H9 (cell line): ENCODE measurements around the gene PXDC1. TPM values are rescaled to one million over a fixed set of nuclear protein-coding genes. Genes with fewer than 3 reads are reported as not detected.

Experiments used
- DNase-seq: peaks from one replicate; pipeline ENCODE4 v3.0.0-alpha.2; 2017
- H2AFZ ChIP-seq: one replicate; pipeline ENCODE4 v1.6.1; 2013; ENCODE audit warnings: mild to moderate bottlenecking, low read length, control low read depth, moderate library complexity
- H2AK5ac ChIP-seq: 2 replicates; pipeline ENCODE4 v1.6.1; 2013; ENCODE audit warnings: low read length, control low read depth, mixed read lengths; ENCODE audit not compliant: insufficient read length
- H2BK120ac ChIP-seq: one replicate; pipeline ENCODE4 v1.6.1; 2013; ENCODE audit warnings: low read depth, mild to moderate bottlenecking, low read length, control low read depth, inconsistent platforms; ENCODE audit not compliant: poor library complexity, severe bottlenecking
- H2BK12ac ChIP-seq: 2 replicates; pipeline ENCODE4 v1.6.1; 2013; ENCODE audit warnings: low read length, control low read depth, mixed read lengths, low read depth; ENCODE audit not compliant: insufficient read length
- H2BK15ac ChIP-seq: 2 replicates; pipeline ENCODE4 v1.6.1; 2013; ENCODE audit warnings: low read depth, low read length, control low read depth
- H2BK20ac ChIP-seq: one replicate; pipeline ENCODE4 v1.6.1; 2013; ENCODE audit warnings: low read depth, mild to moderate bottlenecking, low read length, control low read depth, inconsistent platforms; ENCODE audit not compliant: poor library complexity, severe bottlenecking
- H2BK5ac ChIP-seq: 2 replicates; pipeline ENCODE4 v1.6.1; 2013; ENCODE audit warnings: low read length, control low read depth, mixed read lengths; ENCODE audit not compliant: insufficient read length
- H3K14ac ChIP-seq: 2 replicates; pipeline ENCODE4 v1.6.1; 2013; ENCODE audit warnings: low read length, control low read depth; ENCODE audit not compliant: insufficient read depth
- H3K18ac ChIP-seq: 2 replicates; pipeline ENCODE4 v1.6.1; 2013; ENCODE audit warnings: low read depth, mild to moderate bottlenecking, mixed read lengths, low read length, control low read depth; ENCODE audit not compliant: insufficient read length
- H3K23ac ChIP-seq: 2 replicates; pipeline ENCODE4 v1.6.1; 2013; ENCODE audit warnings: low read length, control low read depth, mixed read lengths, low read depth; ENCODE audit not compliant: insufficient read length
- H3K23me2 ChIP-seq: 2 replicates; pipeline ENCODE4 v1.6.1; 2013; ENCODE audit warnings: low read depth, mild to moderate bottlenecking, mixed read lengths, low read length, control low read depth; ENCODE audit not compliant: insufficient read length, poor library complexity, severe bottlenecking
- H3K27ac ChIP-seq: 2 replicates; pipeline ENCODE4 v1.5.1; 2013; ENCODE audit warnings: low read length, control low read depth, mixed read lengths, low read depth; ENCODE audit not compliant: insufficient read length
- H3K27me3 ChIP-seq: 2 replicates; pipeline ENCODE4 v1.6.1; 2013; ENCODE audit warnings: low read length, control low read depth, inconsistent platforms; ENCODE audit not compliant: insufficient read depth
- H3K4ac ChIP-seq: 2 replicates; pipeline ENCODE4 v1.6.1; 2013; ENCODE audit warnings: low read depth, mild to moderate bottlenecking, control low read depth, inconsistent platforms, low read length, moderate library complexity
- H3K4me1 ChIP-seq: 2 replicates; pipeline ENCODE4 v1.6.1; 2013; ENCODE audit warnings: low read length, control low read depth, inconsistent platforms; ENCODE audit not compliant: insufficient read depth
- H3K4me2 ChIP-seq: 2 replicates; pipeline ENCODE4 v1.6.1; 2013; ENCODE audit warnings: low read length, control low read depth, mixed read lengths; ENCODE audit not compliant: insufficient read length, insufficient read depth
- H3K56ac ChIP-seq: 2 replicates; pipeline ENCODE4 v1.6.1; 2013; ENCODE audit warnings: low read depth, mild to moderate bottlenecking, mixed read lengths, low read length, control low read depth; ENCODE audit not compliant: insufficient read length
- H3K79me1 ChIP-seq: 2 replicates; pipeline ENCODE4 v1.6.1; 2013; ENCODE audit warnings: low read depth, mild to moderate bottlenecking, moderate library complexity, low read length, control low read depth, inconsistent platforms; ENCODE audit not compliant: insufficient read depth, poor library complexity, severe bottlenecking
- H3K79me2 ChIP-seq: 2 replicates; pipeline ENCODE4 v1.6.1; 2013; ENCODE audit warnings: low read length, control low read depth, inconsistent platforms; ENCODE audit not compliant: insufficient read depth
- H3K9ac ChIP-seq: 2 replicates; pipeline ENCODE4 v1.6.1; 2013; ENCODE audit warnings: low read length, control low read depth, mixed read lengths; ENCODE audit not compliant: insufficient read length; ENCODE audit errors: extremely low read depth
- H3K9me3 ChIP-seq: one replicate; pipeline ENCODE4 v1.6.1; 2013; ENCODE audit warnings: low read depth, low read length, inconsistent platforms; ENCODE audit not compliant: control insufficient read depth
- H3T11ph ChIP-seq: one replicate; pipeline ENCODE4 v1.6.1; 2013; ENCODE audit warnings: mild to moderate bottlenecking, low read length, control low read depth, inconsistent platforms
- H4K20me1 ChIP-seq: one replicate; pipeline ENCODE4 v1.6.1; 2013; ENCODE audit not compliant: control insufficient read depth, insufficient read length, insufficient read depth
- H4K5ac ChIP-seq: 2 replicates; pipeline ENCODE4 v1.6.1; 2013; ENCODE audit warnings: low read depth, mild to moderate bottlenecking, mixed read lengths, low read length, control low read depth; ENCODE audit not compliant: insufficient read length
- H4K8ac ChIP-seq: replicated peaks from 2 replicates; pipeline ENCODE4 v1.6.1; 2013; ENCODE audit warnings: low read length, control low read depth, mixed read lengths, low read depth; ENCODE audit not compliant: insufficient read length
- H4K91ac ChIP-seq: 2 replicates; pipeline ENCODE4 v1.6.1; 2013; ENCODE audit warnings: low read depth, mild to moderate bottlenecking, moderate library complexity, mixed read lengths, low read length, control low read depth; ENCODE audit not compliant: insufficient read length
- H3K27ac Mint-ChIP-seq, 3 experiments: 2 replicates in 2 of 3; 3 replicates in 1 of 3; pipeline ENCODE4 v1.8.0; 2020 to 2021; ENCODE audit warnings: mixed read lengths in 3 of 3, mild to moderate bottlenecking in 1 of 3, moderate library complexity in 1 of 3
- H3K27me3 Mint-ChIP-seq: 2 replicates; pipeline ENCODE4 v1.8.0; 2021; ENCODE audit warnings: low read depth, mild to moderate bottlenecking, moderate library complexity, mixed read lengths
- H3K36me3 Mint-ChIP-seq, 3 experiments: 2 replicates in 2 of 3; 3 replicates in 1 of 3; pipeline ENCODE4 v1.8.0; 2020 to 2021; ENCODE audit warnings: low read depth in 3 of 3, mixed read lengths in 3 of 3; ENCODE audit not compliant: insufficient read depth in 1 of 3
- H3K4me1 Mint-ChIP-seq, 2 experiments: 2 replicates each; pipeline ENCODE4 v1.8.0; 2020; ENCODE audit warnings: mixed read lengths in 2 of 2
- H3K4me3 Mint-ChIP-seq, 2 experiments: 2 replicates in 1 of 2; 3 replicates in 1 of 2; pipeline ENCODE4 v1.8.0; 2020 to 2021; ENCODE audit warnings: mild to moderate bottlenecking in 2 of 2, mixed read lengths in 2 of 2, moderate library complexity in 1 of 2
- H3K9me3 Mint-ChIP-seq, 2 experiments: 2 replicates in 1 of 2; 3 replicates in 1 of 2; pipeline ENCODE4 v1.8.0; 2020; ENCODE audit warnings: mild to moderate bottlenecking in 2 of 2, mixed read lengths in 2 of 2, moderate library complexity in 1 of 2
- CTCF ChIP-seq: fragments of 200-600 bp; sonication (generic); conservative IDR thresholded peaks from 3 replicates; pipeline ENCODE4 v1.8.0; 2021; ENCODE audit warnings: antibody characterized with exemption, mild to moderate bottlenecking
- WGBS: extraction: QIAGEN DNeasy Blood & Tissue Kit; methylation state at CpG from one replicate; pipeline ENCODE4 v1.1.7; 2013; ENCODE audit warnings: missing lambda C conversion rate, low lambda C conversion rate, mixed read lengths; ENCODE audit not compliant: insufficient read length; ENCODE audit errors: extremely low coverage; 5-methylcytosine and 5-hydroxymethylcytosine counted together
- total RNA-seq: library from RNA; stranded (reverse); gene quantifications from 2 replicates; pipeline ENCODE4 v1.2.1, GENCODE V29; 2021

The PXDC1 gene
- total RNA-seq, 1 experiment from 2014 or later = 3.1 TPM

GRCh38 chr6:3708540-3708939 lies 43.0 kb downstream of the PXDC1 start:
- Histone ChIP-seq H3K4me2 (no peak overlapping the region), H3K4me1 (no peaks in the 10 kb centered on the region), H2BK120ac (no peak overlapping the region), H3K79me1 (no peaks in the 10 kb centered on the region), H3K79me2 (no peaks in the 10 kb centered on the region), H3K9me3 (no peaks in the 10 kb centered on the region), H3K56ac (no peak overlapping the region), H3K4ac (no peak overlapping the region), H2AFZ (no peak overlapping the region), H3K23me2 (peaks cover 2% of the 10 kb centered on the region), H3T11ph (no peak overlapping the region), H3K23ac (no peak overlapping the region), H3K9ac (no peak overlapping the region), H4K5ac (no peak overlapping the region), H3K27me3 (no peaks in the 10 kb centered on the region), H4K8ac (no peak overlapping the region), H4K20me1 (no peaks in the 10 kb centered on the region), H4K91ac (no peak overlapping the region), H3K18ac (no peak overlapping the region), H2BK20ac (no peak overlapping the region), H2AK5ac (no peak overlapping the region), H3K14ac (no peak overlapping the region), H3K27ac (no peak overlapping the region), H2BK15ac (no peak overlapping the region), H2BK12ac (no peak overlapping the region), H2BK5ac (no peak overlapping the region)
- peaks cover 13% of the 10 kb centered on the region for H3K27me3 Mint-ChIP-seq
- peaks cover 0 to 8% (median 4%) of the 10 kb centered on the region in 3 experiments; a peak in 2 of 7 replicates for H3K36me3 Mint-ChIP-seq
- peaks cover 9 to 11% of the 10 kb centered on the region in 2 experiments for H3K9me3 Mint-ChIP-seq
- WGBS = no CpG with 5 or more reads among the region's 4 CpGs
- no peak overlapping the region for H3K27ac Mint-ChIP-seq
- H3K4me1 Mint-ChIP-seq = no peaks in the 10 kb centered on the region
- H3K4me3 Mint-ChIP-seq = no peak overlapping the region
- DNase-seq = no peak
- TF ChIP-seq CTCF = no peak
